ENCODE results near the gene CEACAM20.
"Not testable (repeated sequence)": the region's sequence is repeated elsewhere in the genome, so short reads cannot be mapped to it uniquely, and the experiment has no call there.

The CEACAM20 gene

DNA sequence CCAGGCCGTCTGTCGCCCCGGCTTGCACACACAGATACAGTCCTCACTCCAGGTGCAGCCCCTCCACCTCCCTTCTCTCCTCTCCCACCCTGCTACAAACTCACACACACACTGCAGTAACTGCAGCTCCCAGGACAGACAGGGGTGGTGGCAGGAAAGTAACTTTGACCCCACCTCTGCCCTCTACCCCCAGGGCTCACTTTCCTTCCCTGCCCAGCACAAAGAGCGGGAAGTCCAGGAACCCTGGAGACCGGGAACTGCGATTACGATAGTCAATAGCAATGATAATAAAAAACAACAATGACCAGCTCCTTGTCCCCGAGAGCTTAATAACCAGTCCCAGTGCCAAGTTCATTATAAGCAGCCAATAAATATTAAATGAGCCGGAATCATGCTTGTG lies at the start of gene CEACAM20:
Gene CEACAM20 (minus strand): TSS at position 140 of the 400 bp plus-strand sequence. CDS start 166 bp downstream, outside the sequence.
- no peak for DNase-seq

GRCh38 chr19:44577566-44577874 lies 48.0 kb upstream of the CEACAM20 start:
- no peak for DNase-seq

DNA sequence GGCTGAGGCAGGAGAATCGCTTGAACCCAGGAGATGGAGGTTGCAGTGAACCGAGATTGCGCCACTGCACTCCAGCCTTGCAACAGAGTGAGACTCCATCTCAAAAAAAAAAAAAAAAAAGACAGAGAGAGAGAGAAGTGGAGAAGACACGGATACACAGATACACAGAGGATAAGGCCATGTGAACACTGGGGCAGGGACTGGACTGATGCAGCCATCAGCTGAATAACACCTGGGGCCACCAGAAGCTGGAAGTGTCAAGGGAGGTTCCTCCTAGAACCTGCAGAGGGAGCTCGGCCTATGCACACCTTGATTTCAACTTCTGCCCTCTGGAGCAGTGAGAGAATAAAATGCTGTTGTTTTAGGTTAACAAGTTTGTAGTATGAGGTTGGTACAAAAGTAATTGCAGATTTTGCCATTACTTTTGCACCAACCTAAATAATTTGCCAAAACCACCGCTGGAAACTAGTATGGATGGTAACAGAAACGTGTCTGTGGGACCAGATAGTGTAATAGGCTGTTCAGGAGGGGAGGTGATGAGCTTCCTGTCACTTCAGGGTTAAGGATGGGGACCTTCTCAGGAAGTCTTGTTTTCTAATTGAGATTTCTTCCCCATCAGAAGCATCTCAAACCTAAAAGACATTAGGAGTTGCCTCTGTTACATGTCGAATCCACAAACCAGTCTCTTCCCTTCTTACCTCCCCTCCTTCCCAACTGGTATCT lies 47.5 kb upstream of the CEACAM20 start:
- peak; percentile 6 for DNase-seq

DNA sequence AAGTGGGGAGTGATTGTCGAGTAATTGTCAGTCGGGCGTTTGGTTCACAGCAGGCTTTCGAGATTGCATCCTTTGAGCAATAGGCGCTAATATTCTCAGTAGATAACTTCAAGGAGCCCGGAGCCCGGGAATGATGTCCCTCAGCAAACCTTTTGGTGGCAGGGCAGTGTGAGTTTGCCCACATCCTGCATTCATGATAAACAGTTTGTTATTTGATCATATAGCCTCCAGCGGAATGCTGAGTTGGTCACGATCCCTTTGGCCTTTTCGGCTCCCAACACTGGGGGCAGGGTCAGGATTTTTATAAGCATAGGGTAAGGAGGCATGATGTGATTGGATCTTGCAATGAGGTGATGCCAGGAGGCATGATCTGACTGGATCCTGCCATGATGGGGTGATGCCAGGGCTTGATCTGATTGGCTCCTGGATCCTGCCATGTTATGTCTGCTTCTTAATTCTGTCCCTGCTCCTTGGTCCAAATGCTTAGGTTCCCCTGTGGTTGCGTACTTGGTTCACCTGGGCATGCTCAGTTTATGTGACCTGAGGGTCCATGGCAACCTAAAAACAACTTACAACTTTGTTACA lies 45.7 kb upstream of the CEACAM20 start:
- DNase-seq, result no peak

DNA sequence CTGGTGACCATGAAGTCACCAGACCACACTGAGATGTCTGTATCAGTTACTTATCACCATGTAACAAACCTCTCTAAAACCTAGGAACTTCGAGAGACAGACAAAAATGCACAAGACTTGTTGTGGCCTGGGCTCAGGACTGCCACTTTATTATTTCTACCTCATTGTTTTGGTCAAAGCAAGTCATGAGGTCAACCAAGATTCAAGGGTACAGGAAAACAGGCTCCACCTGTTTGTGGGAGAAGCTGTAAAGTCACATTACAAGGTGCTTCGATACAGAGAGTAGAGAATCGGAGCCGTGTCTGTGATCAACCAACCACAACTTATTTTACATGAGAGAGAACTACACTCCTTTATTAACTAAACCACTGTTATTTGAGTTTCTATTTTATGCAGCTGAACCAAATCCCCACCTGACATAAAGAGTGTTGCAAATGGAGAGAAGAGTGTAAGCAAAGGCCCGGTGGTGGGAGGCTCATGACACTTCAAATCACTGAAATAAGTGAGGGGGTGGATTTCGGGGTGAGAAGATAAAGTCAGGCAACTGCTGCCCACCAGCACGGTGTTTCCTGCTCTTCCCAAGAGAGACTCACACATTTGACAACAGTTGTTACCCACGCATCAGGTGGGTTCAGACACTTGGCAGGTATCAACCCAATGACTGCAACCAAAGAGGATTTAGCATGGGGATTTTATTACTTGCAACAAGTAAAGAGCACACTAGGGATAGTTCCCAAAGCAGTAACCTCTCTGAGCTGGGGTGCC lies 44.9 kb upstream of the CEACAM20 start:
- no peak for DNase-seq

GRCh38 chr19:44573627-44574026 lies 44.2 kb upstream of the CEACAM20 start:
- no peak for DNase-seq

GRCh38 chr19:44573183-44573582 lies 43.7 kb upstream of the CEACAM20 start:
- DNase-seq, result no peak

- no peak for DNase-seq
These were observed 43.1 kb upstream of the CEACAM20 start for GRCh38 chr19:44572581-44572900.

DNA sequence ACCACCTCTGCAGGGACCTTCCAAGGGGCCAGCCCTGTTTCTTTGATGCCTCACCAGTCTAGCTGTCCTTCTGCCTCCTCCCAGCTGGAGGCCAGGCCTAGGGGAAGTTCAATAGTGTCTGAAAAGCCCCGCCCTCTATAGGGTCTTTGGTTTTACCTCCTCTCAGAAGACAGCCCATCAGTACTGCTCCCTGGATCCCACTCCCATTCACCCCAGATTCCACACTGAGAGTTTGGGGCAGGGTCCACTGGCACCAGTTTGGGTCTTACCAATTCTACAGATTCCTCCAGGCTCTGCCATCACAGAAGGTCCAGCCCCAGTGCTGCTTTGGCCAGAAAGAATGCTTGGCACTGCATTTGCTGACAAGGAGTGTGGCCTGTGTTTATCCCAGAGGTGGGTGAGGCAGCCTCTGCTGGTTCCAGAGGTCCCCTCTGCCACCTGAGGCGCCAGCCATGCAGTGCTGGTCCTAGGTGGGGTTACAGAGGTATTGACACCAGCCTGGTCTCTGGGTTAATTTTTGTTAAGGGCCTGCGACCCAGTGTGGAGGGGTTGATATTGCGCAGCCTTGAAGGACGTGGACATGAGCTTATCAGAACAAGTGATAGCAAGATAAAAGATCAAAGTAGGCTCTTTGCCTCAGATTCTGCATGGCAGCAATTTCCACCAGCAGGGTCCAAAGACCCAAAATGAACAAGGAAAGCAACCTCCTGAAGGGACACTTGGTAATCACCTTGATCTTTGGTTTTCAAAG lies 42.5 kb upstream of the CEACAM20 start:
- no peak for DNase-seq

DNA sequence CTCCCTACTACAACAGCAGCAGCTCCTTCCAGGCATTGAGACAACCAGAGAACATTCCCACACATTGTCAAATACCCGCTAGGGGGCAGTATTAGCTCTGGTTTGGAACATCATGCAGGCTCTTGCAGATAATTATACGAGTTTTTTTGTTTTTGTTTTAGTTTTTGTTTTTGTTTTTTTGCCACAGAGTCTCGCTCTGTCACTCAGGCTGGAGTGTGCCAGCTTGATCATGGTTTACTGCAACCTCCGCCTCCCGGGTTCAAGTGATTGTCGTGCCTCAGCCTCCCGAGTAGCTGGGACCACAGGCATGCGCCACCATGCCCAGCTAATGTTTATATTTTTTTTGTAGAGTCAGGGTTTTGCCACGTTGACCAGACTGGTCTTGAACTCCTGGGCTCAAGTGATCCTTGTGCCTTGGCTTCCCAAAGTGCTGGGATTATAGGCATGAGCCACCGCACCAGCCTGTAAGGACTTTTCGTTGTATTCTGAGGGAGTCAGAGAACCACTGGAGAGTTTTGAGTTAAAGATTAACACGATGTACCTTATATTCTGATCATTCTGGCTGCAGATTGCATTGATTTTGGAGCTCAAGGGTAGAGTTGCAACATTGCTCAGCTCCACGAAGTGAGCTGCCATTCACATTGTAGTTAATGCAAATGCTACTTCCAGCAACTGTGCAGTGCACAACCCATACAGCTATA lies 41.7 kb upstream of the CEACAM20 start:
- peak; percentile 61 for DNase-seq

GRCh38 chr19:44570603-44570983 lies 41.1 kb upstream of the CEACAM20 start:
- DNase-seq, result no peak

DNA sequence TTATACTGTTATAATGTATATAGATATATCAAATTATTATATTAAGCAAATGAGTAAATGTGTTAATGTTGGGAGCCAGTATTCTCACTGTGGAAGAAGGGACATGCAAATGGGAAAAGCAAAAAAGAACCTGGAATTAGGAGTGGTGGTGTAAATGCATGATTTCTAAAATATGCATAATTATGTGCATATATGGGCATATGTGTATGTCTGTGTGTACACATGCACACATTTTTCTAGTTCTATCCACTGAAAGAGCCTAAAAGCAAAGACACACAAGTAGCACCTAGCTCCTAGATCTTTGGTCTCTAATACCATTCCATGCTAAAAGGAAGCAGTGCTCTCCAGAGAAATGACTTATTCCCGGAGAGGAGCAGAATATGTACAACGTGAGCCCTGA lies 38.3 kb upstream of the CEACAM20 start:
- no peak for DNase-seq

- no peak for DNase-seq
These were observed 37.5 kb upstream of the CEACAM20 start for GRCh38 chr19:44566984-44567383.

DNA sequence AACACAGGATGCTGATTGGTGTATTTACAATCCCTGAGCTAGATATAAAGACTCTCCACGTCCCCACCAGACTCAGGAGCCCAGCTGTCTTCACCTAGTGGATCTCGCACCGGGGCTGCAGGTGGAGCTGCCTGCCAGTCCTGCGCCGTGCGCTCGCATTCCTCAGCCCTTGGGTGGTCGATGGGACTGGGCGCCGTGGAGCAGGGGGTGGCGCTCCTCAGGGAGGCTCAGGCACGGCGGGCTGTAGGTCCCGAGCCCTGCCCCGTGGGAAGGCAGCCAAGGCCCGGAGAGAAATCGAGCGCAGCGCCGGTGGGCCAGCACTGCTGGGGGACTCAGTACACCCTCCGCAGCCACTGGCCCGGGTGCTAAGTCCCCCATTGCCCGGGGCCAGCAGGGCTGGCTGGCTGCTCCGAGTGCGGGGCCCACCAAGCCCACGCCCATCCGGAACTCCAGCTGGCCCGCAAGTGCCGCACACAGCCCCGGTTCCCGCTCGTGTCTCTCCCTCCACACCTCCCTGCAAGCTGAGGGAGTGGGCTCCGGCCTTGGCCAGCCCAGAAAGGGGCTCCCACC lies 33.7 kb upstream of the CEACAM20 start:
- DNase-seq, result not testable (repeated sequence)

GRCh38 chr19:44557933-44558332 lies 28.5 kb upstream of the CEACAM20 start:
- no peak for DNase-seq

GRCh38 chr19:44554641-44555246 lies 25.3 kb upstream of the CEACAM20 start:
- DNase-seq, result no peak

- no peak for DNase-seq
These were observed 24.1 kb upstream of the CEACAM20 start for GRCh38 chr19:44553478-44554171.

- peak; percentile 15 for DNase-seq
These were observed 22.8 kb upstream of the CEACAM20 start for GRCh38 chr19:44552324-44552723.

DNA sequence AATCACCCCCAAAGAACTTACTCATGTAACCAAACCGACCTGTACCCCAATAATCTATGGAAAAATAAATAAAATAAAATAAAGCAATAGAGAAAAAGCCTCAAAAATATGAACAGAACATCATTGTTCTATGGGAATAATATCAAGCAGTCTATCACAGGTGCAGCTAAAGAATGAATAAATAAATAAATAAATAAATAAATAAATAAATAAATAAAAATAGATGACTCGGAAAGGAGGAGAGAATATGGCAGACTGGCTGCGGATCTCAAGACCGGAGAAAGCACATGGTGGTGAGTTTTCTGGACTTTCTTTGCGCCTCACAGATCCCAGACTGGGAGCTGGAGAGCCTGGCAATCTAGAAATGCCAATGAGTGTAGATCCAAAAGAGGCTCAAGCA lies 22.4 kb upstream of the CEACAM20 start:
- DNase-seq, result no peak

DNA sequence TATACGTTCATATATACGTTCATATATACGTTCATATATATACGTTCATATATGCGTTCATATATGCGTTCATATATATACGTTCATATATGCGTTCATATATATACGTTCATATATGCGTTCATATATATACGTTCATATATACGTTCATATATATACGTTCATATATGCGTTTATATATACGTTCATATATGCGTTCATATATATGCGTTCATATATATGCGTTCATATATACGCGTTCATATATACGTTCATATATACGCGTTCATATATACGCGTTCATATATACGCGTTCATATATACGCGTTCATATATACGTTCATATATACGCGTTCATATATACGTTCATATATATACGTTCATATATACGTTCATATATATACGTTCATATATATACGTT lies 21.5 kb upstream of the CEACAM20 start:
- not testable (repeated sequence) for DNase-seq

DNA sequence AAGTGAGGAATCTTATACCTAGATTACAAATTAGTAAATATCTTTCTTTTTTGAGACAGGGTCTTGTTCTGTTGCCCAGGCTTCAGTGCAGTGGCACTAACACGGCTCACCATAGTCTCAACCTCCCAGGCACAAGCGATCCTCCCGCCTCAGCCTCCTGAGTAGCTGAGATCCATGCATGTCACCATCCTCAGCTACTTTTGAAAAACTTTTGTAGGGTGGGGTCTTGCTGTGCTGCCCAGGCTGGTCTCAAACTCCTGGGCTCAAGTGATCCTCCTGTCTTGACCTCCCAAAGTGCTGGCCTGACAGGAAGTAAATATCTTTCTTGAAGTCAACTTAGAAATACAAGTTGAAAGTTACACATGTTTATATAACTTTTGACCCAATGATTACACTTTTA lies 20.0 kb upstream of the CEACAM20 start:
- DNase-seq, result no peak

GRCh38 chr19:44548736-44549135 lies 19.3 kb upstream of the CEACAM20 start:
- DNase-seq, result no peak
